Measurements from ENCODE around the gene ACP3.

- TF ChIP-seq EP300 (IDR thresholded peaks at IDR 0.05; ENCODE audit: borderline replicate concordance) (no peak), ZBTB7A (IDR thresholded peaks at IDR 0.05; ENCODE audit: low read depth) (no peak), RAD21 (IDR thresholded peaks at IDR 0.05; ENCODE audit: low read depth) (no peak), FOXM1 (IDR thresholded peaks at IDR 0.05; ENCODE audit: borderline replicate concordance, low read depth) (no peak), TAF1 (IDR thresholded peaks at IDR 0.05; ENCODE audit: low read depth) (no peak), EGR1 (IDR thresholded peaks at IDR 0.05) (no peak), TEAD4 (IDR thresholded peaks at IDR 0.05) (no peak), TCF12 (IDR thresholded peaks at IDR 0.05; ENCODE audit: low read depth) (no peak), CEBPB (IDR thresholded peaks at IDR 0.05) (no peak), YY1 (IDR thresholded peaks at IDR 0.05; ENCODE audit: low read depth) (no peak), CREB1 (IDR thresholded peaks at IDR 0.05; ENCODE audit: low read depth) (no peak), MAX (IDR thresholded peaks at IDR 0.05) (peak; percentile 85)
- TF ChIP-seq, protein P1, sequence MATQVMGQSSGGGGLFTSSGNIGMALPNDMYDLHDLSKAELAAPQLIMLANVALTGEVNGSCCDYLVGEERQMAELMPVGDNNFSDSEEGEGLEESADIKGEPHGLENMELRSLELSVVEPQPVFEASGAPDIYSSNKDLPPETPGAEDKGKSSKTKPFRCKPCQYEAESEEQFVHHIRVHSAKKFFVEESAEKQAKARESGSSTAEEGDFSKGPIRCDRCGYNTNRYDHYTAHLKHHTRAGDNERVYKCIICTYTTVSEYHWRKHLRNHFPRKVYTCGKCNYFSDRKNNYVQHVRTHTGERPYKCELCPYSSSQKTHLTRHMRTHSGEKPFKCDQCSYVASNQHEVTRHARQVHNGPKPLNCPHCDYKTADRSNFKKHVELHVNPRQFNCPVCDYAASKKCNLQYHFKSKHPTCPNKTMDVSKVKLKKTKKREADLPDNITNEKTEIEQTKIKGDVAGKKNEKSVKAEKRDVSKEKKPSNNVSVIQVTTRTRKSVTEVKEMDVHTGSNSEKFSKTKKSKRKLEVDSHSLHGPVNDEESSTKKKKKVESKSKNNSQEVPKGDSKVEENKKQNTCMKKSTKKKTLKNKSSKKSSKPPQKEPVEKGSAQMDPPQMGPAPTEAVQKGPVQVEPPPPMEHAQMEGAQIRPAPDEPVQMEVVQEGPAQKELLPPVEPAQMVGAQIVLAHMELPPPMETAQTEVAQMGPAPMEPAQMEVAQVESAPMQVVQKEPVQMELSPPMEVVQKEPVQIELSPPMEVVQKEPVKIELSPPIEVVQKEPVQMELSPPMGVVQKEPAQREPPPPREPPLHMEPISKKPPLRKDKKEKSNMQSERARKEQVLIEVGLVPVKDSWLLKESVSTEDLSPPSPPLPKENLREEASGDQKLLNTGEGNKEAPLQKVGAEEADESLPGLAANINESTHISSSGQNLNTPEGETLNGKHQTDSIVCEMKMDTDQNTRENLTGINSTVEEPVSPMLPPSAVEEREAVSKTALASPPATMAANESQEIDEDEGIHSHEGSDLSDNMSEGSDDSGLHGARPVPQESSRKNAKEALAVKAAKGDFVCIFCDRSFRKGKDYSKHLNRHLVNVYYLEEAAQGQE (IDR thresholded peaks at IDR 0.05; ENCODE audit: low read depth), result no peak
- TF ChIP-seq, protein P2, sequence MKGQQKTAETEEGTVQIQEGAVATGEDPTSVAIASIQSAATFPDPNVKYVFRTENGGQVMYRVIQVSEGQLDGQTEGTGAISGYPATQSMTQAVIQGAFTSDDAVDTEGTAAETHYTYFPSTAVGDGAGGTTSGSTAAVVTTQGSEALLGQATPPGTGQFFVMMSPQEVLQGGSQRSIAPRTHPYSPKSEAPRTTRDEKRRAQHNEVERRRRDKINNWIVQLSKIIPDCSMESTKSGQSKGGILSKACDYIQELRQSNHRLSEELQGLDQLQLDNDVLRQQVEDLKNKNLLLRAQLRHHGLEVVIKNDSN (IDR thresholded peaks at IDR 0.05), result no peak
These were observed 44.2 kb upstream of the ACP3 start for GRCh38 chr3:132273036-132273435.

All from Ishikawa (cell line).